GM19023 (cell line): Measurements from ENCODE around the gene PCDHA8.
"Not testable (repeated sequence)": the region's sequence is repeated elsewhere in the genome, so short reads cannot be mapped to it uniquely, and the experiment has no call there.

Source experiments
- ATAC-seq: cut with Tn5 transposase; IDR thresholded peaks from one replicate; pipeline ENCODE4 v1.9.1; 2021; ENCODE audit warnings: mild to moderate bottlenecking, moderate library complexity; ENCODE audit not compliant: unreplicated experiment

The PCDHA8 gene

GRCh38 chr5:140869555-140869886 is 28.5 kb downstream of the PCDHA8 start:
- ATAC-seq, result no peak

DNA sequence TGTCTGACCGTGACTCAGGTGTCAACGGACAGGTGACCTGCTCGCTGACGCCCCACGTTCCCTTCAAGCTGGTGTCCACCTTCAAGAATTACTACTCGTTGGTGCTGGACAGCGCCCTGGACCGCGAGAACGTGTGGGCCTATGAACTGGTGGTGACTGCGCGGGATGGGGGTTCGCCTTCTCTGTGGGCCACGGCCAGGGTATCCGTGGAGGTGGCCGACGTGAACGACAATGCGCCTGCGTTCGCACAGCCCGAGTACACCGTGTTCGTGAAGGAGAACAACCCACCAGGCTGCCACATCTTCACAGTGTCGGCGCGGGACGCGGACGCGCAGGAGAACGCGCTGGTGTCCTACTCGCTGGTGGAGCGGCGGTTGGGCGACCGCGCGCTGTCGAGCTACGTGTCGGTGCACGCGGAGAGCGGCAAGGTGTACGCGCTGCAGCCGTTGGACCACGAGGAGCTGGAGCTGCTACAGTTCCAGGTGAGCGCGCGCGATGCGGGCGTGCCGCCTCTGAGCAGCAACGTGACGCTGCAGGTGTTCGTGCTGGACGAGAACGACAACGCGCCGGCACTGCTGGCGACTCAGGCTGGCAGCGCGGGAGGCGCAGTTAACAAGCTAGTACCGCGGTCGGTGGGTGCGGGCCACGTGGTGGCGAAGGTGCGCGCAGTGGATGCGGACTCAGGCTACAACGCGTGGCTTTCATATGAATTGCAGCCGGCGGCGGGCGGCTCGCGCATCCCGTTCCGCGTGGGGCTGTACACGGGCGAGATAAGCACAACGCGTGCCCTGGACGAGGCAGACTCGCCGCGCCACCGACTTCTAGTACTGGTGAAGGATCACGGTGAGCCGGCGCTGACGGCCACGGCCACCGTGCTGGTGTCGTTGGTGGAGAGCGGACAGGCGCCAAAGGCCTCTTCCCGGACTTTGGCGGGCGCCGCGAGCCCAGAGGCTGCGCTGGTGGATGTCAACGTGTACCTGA is 29.5 kb downstream of the PCDHA8 start:
- no peak for ATAC-seq

DNA sequence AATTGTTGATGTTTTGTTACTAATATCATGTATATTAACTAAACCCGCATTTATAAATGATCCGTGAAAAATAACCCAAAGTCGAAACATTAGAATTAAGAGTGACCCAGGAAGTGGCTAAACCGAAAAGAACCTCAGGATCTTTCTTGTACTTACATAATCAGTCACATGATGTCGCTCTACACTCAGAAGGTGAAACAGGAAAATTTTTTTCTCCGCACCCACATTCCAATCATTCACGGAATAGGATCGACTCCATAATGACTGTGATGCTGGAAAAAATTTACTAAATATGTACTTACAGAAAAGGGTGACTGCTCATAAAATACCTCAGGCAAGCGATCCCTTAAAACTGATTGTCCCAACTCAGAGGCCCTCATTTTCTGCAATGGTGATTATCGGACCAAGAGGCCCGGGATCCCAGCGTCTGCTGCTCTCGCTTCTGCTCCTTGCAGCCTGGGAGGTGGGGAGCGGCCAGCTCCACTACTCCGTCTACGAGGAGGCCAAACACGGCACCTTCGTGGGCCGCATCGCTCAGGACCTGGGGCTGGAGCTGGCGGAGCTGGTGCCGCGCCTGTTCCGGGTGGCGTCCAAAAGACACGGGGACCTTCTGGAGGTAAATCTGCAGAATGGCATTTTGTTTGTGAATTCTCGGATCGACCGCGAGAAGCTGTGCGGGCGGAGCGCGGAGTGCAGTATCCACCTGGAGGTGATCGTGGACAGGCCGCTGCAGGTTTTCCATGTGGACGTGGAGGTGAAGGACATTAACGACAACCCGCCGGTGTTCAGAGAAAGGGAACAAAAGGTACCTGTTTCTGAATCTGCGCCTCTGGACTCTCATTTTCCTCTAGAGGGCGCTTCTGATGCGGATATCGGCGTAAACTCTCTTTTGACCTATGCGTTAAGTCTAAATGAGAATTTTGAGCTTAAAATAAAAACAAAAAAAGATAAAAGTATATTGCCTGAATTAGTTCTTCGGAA is 34.4 kb downstream of the PCDHA8 start, which contains the start of gene PCDHA12:
TSS of gene PCDHA12 (plus strand) at position 224 of the 981 bp plus-strand sequence. CDS start at position 389, 165 bp downstream.
- no peak for ATAC-seq

GRCh38 chr5:140876541-140877261 is 35.7 kb downstream of the PCDHA8 start:
- not testable (repeated sequence) for ATAC-seq

DNA sequence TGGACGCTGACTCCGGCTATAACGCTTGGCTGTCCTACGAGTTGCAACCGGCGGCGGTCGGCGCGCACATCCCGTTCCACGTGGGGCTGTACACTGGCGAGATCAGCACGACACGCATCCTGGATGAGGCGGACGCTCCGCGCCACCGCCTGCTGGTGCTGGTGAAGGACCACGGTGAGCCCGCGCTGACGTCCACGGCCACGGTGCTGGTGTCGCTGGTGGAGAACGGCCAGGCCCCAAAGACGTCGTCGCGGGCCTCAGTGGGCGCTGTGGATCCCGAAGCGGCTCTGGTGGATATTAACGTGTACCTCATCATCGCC is 36.2 kb downstream of the PCDHA8 start:
- ATAC-seq, result no peak

DNA sequence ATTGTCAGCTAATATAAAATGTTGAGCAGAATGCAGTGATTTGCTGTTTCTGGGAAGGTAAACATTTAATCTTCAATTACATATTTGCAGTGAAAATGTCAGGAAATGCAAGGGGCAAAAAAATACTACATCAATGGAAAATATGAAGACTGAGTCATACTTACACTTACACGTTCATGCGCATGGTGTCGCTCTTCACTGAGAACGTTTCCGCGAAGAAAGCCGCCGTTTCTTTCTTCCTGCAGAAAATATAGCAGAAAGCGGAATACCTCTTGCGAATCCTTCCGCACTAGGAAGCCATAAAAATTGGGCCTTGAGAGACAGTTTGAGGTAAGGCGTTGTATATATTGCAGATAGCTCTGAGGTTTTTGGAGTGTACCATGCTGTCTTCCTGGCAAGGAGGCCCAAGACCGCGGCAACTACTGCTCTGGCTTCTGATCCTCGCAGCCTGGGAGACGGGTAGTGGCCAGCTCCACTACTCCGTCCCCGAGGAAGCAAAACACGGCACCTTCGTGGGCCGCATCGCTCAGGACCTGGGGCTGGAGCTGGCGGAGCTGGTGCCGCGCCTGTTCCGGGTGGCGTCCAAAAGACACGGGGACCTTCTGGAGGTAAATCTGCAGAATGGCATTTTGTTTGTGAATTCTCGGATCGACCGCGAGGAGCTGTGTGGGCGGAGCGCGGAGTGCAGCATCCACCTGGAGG is 41.1 kb downstream of the PCDHA8 start, which contains the start of gene PCDHA13:
TSS of gene PCDHA13 (plus strand) at position 236 of the 702 bp plus-strand sequence. CDS start at position 381, 145 bp downstream.
- no peak for ATAC-seq

DNA sequence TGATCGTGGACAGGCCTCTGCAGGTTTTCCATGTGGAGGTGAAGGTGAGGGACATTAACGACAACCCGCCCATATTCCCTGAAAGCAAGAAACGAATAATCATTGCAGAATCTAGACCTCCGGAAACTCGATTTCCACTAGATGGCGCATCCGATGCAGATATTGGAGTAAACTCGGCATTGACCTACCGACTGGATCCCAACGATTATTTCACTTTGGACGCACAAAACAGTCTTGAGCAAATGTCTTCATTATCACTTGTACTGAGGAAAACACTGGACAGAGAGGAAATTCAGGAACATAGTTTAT is 41.6 kb downstream of the PCDHA8 start:
- no peak for ATAC-seq

- ATAC-seq, result no peak
These were observed 42.4 kb downstream of the PCDHA8 start for GRCh38 chr5:140883373-140883772.

DNA sequence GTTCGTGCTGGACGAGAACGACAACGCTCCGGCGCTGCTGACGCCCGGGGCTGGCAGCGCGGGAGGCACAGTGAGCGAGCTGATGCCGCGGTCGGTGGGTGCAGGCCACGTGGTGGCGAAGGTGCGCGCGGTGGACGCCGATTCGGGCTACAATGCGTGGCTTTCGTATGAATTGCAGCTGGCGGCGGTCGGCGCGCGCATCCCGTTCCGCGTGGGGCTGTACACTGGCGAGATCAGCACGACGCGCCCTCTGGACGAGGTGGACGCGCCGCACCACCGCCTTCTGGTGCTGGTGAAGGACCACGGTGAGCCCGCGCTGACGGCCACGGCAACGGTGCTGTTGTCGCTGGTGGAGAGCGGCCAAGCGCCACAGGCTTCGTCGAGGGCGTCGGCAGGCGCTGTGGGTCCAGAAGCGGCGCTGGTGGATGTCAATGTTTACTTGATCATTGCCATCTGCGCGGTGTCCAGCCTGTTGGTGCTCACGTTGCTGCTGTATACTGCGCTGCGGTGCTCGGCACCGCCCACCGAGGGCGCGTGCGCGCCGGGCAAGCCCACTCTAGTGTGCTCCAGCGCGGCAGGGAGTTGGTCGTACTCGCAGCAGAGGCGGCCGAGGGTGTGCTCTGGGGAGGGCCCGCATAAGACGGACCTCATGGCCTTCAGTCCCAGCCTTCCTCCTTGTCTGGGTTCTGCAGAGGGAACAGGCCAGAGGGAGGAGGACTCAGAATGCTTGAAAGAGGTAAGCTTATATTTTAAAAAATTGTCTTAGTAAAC is 43.1 kb downstream of the PCDHA8 start:
- ATAC-seq, result no peak
